Stomach (tissue), 9 donors: ENCODE measurements around the gene ANGEL2. TPM values are rescaled to one million over a fixed set of nuclear protein-coding genes. Genes with fewer than 3 reads are reported as not detected.

Source experiments
- DNase-seq, 2 donors: peaks; one replicate each; pipeline versions ENCODE4 v3.0.0 to v3.0.0-alpha.2; 2013 to 2019
- H3K27ac ChIP-seq, 5 donors: fragments of 200-600 bp in 4 of 5; sonication (generic) in 4 of 5; one replicate each; pipeline ENCODE4 v1.5.1; 2013 to 2019; ENCODE audit warnings: mild to moderate bottlenecking in 1 of 5, moderate library complexity in 1 of 5
- H3K27me3 ChIP-seq, 3 donors: fragments of 200-600 bp; sonication (generic); one replicate each; pipeline ENCODE4 v1.5.1; 2017 to 2019; ENCODE audit warnings: mixed run types in 1 of 3
- H3K36me3 ChIP-seq, 4 donors: fragments of 200-600 bp; sonication (generic); 1 replicate in 3 of 4; 2 replicates in 1 of 4; pipeline ENCODE4 v1.5.1; 2016 to 2019
- H3K4me1 ChIP-seq, 4 donors: fragments of 200-600 bp; sonication (generic); one replicate each; pipeline ENCODE4 v1.5.1; 2016 to 2019
- H3K4me3 ChIP-seq, 4 donors: fragments of 200-600 bp; sonication (generic) in 3 of 4; one replicate each; pipeline ENCODE4 v1.5.1; 2016 to 2019; ENCODE audit warnings: mild to moderate bottlenecking in 1 of 4
- H3K9me3 ChIP-seq, 4 donors: fragments of 200-600 bp; sonication (generic); one replicate each; pipeline ENCODE4 v1.5.1; 2016 to 2019
- CTCF ChIP-seq, 7 experiments: fragments of 450-650 bp in 4 of 7; fragments of 200-600 bp in 3 of 7; sonication (generic) in 3 of 7; IDR thresholded peaks; one replicate each; pipeline ENCODE4 v1.5.1; 2016 to 2019; ENCODE audit warnings: antibody characterized with exemption in 7 of 7, control low read depth in 2 of 7, mild to moderate bottlenecking in 1 of 7
- EP300 ChIP-seq: sonication (generic); formaldehyde crosslinking; IDR thresholded peaks from one replicate; pipeline ENCODE4 v1.6.1; 2017; ENCODE audit warnings: antibody characterized with exemption
- POLR2A ChIP-seq, 4 donors: fragments of 450-650 bp; IDR thresholded peaks; one replicate each; pipeline ENCODE4 v1.6.1; 2016; ENCODE audit warnings: antibody characterized with exemption in 4 of 4, control low read depth in 2 of 4, mild to moderate bottlenecking in 1 of 4, moderate library complexity in 1 of 4
- POLR2AphosphoS5 ChIP-seq, 3 donors: sonication (generic); formaldehyde crosslinking; IDR thresholded peaks; one replicate each; pipeline ENCODE4 v1.6.1; 2016; ENCODE audit warnings: antibody characterized with exemption in 3 of 3
- WGBS, 5 donors: extraction: QIAGEN DNeasy Blood & Tissue Kit in 3 of 5; methylation state at CpG; one replicate each; pipeline versions ENCODE4 v1.1.5 to v1.1.7; 2013 to 2018; 5-methylcytosine and 5-hydroxymethylcytosine counted together
- intact Hi-C: fragments of 100-400 bp; cut with DNase I; formaldehyde crosslinking; loops from one replicate; pipeline ENCODE4 v1.15.1; 2023; ENCODE audit warnings: low total_unique reads
- polyA plus RNA-seq, 3 donors: library from polyadenylated mRNA; stranded (reverse); fragments of 200-250 nt; gene quantifications; one replicate each; pipeline ENCODE4 v1.2.3, GENCODE V29; 2013
- total RNA-seq, 5 donors: library from RNA; depleted of rRNA; stranded (reverse); fragments of >200 nt; gene quantifications; one replicate each; pipeline versions ENCODE4 v1.1.0 to v1.2.3, GENCODE V29; 2014 to 2016
- donor health status: healthy with polysubstance abuse.
- donor health status: Bipolar disorder and iron deficiency.
- donor health status: healthy.

The ANGEL2 gene
- total and polyA plus RNA-seq, 8 donors: 3.2 to 107 (median 20.1) TPM

GRCh38 chr1:212977781-212978645 is 37.7 kb downstream of the ANGEL2 start:
- Histone ChIP-seq H3K36me3 (no peaks in the 10 kb centered on the region), H3K9me3 (no peaks in the 10 kb centered on the region), H3K4me1 (peaks cover 14 to 25% (median 22%) of the 10 kb centered on the region in 4 donors), H3K27ac (no peak overlapping the region), H3K27me3 (no peaks in the 10 kb centered on the region), H3K4me3 (no peak overlapping the region)
- TF ChIP-seq CTCF (IDR thresholded peaks at IDR 0.05) (no peak), POLR2A (IDR thresholded peaks at IDR 0.05) (no peak), EP300 (no peak), POLR2AphosphoS5 (IDR thresholded peaks at IDR 0.05) (no peak)
- DNase-seq: peak in 1 of 2 donors; percentile 5
- WGBS, 5 donors: 79 to 86% (median 85%) methylated on average over 9 to 16 of the region's 16 CpGs
- intact Hi-C loops: no loop called here

GRCh38 chr1:212976586-212976985 is 39.1 kb downstream of the ANGEL2 start:
- TF ChIP-seq POLR2A (IDR thresholded peaks at IDR 0.05) (no peak), CTCF (IDR thresholded peaks at IDR 0.05) (no peak), POLR2AphosphoS5 (IDR thresholded peaks at IDR 0.05) (no peak), EP300 (no peak)
- H3K9me3 ChIP-seq: no peaks in the 10 kb centered on the region
- intact Hi-C loops: no loop called here

GRCh38 chr1:212975111-212975918 is 40.4 kb downstream of the ANGEL2 start:
- 86 to 90% (median 88%) methylated on average over 10 of the region's 10 CpGs for WGBS, 5 donors
- Histone ChIP-seq H3K36me3 (no peaks in the 10 kb centered on the region), H3K4me3 (no peak overlapping the region), H3K27me3 (no peaks in the 10 kb centered on the region), H3K4me1 (peaks cover 0 to 2% (median under 1%) of the 10 kb centered on the region in 4 donors), H3K9me3 (no peaks in the 10 kb centered on the region), H3K27ac (no peak overlapping the region)
- intact Hi-C loops: no loop called here
- TF ChIP-seq EP300 (no peak), POLR2A (IDR thresholded peaks at IDR 0.05) (no peak), CTCF (IDR thresholded peaks at IDR 0.05) (no peak), POLR2AphosphoS5 (IDR thresholded peaks at IDR 0.05) (no peak)
- DNase-seq: peak in 1 of 2 donors; percentile 1

More at GRCh38 chr1:212976586-212976985, 39.1 kb downstream of the ANGEL2 start:
- Histone ChIP-seq H3K27me3 (no peaks in the 10 kb centered on the region), H3K36me3 (no peaks in the 10 kb centered on the region), H3K4me3 (no peak overlapping the region), H3K4me1 (peaks cover 8 to 15% (median 11%) of the 10 kb centered on the region in 4 donors), H3K27ac (no peak overlapping the region)
- DNase-seq: peak in 1 of 2 donors; percentile 3
- WGBS, 5 donors: 88 to 94% (median 93%) methylated on average over 9 of the region's 9 CpGs

- no peak for TF ChIP-seq CTCF (IDR thresholded peaks at IDR 0.05)
- no peak for TF ChIP-seq EP300
- no peak for TF ChIP-seq POLR2A (IDR thresholded peaks at IDR 0.05)
- TF ChIP-seq POLR2AphosphoS5 (IDR thresholded peaks at IDR 0.05): no peak
- no peaks in the 10 kb centered on the region for H3K4me1 ChIP-seq
- 82 to 87% (median 85%) methylated on average over 6 of the region's 6 CpGs for WGBS, 5 donors
- no peaks in the 10 kb centered on the region for H3K9me3 ChIP-seq
- H3K36me3 ChIP-seq: no peaks in the 10 kb centered on the region
- H3K4me3 ChIP-seq: no peak overlapping the region
- H3K27ac ChIP-seq: no peak overlapping the region
- intact Hi-C loops: no loop called here
- DNase-seq: peak in 1 of 2 donors; percentile 9
- H3K27me3 ChIP-seq: no peaks in the 10 kb centered on the region
These were observed 41.0 kb downstream of the ANGEL2 start for GRCh38 chr1:212974711-212975110.
